ENCODE measurements around the gene FARP1. TPM values are rescaled to one million over a fixed set of nuclear protein-coding genes. Genes with fewer than 3 reads are reported as not detected.

The FARP1 gene
- total RNA-seq: 86.5 TPM

GRCh38 chr13:98142380-98143156 is at the start of gene FARP1:
FARP1 (plus strand) TSS chr13:98143094; CDS start chr13:98213243, 70,149 bp downstream.

GRCh38 chr13:98176777-98177608 is 34.1 kb downstream of the FARP1 start, which contains the start of gene RNF113B:
RNF113B (minus strand) TSS chr13:98177269; CDS start chr13:98177236, 33 bp downstream.

Other genes starting within 250 kb of the FARP1 start
- 202 TPM for gene IPO5, start 189.4 kb upstream of the FARP1 start, total RNA-seq
- gene RNF113B, start 34.2 kb downstream of the FARP1 start, total RNA-seq: not detected